Mesodermal cell (in vitro differentiated cells): Measurements from ENCODE around the gene CSNK2A1.
"Not testable (repeated sequence)": the region's sequence is repeated elsewhere in the genome, so short reads cannot be mapped to it uniquely, and the experiment has no call there.

Source experiments
- H3K27ac ChIP-seq: 2 replicates; pipeline ENCODE4 v1.7.0; 2013; ENCODE audit warnings: mild to moderate bottlenecking, low read depth, low read length, moderate library complexity; ENCODE audit not compliant: severe bottlenecking
- H3K36me3 ChIP-seq: 2 replicates; pipeline ENCODE4 v1.7.1; 2013; ENCODE audit warnings: mild to moderate bottlenecking, low read length, moderate library complexity; ENCODE audit not compliant: control insufficient read depth, insufficient read depth
- H3K4me1 ChIP-seq: one replicate; pipeline ENCODE4 v1.7.1; 2013; ENCODE audit warnings: mild to moderate bottlenecking, low read length; ENCODE audit not compliant: insufficient read depth, control insufficient read depth, poor library complexity, severe bottlenecking
- H3K4me3 ChIP-seq: 2 replicates; pipeline ENCODE4 v1.7.0; 2013; ENCODE audit warnings: low read length, control low read depth, mild to moderate bottlenecking; ENCODE audit not compliant: insufficient read depth, poor library complexity, severe bottlenecking; ENCODE audit errors: extremely low read depth
- H3K9me3 ChIP-seq: 2 replicates; pipeline ENCODE4 v1.7.1; 2013; ENCODE audit warnings: mild to moderate bottlenecking, low read length, moderate library complexity; ENCODE audit not compliant: control insufficient read depth
- WGBS, 2 experiments: methylation state at CpG; one replicate each; pipeline ENCODE4 v1.1.5; 2013; ENCODE audit warnings: missing lambda C conversion rate in 2 of 2; ENCODE audit not compliant: insufficient coverage in 2 of 2; 5-methylcytosine and 5-hydroxymethylcytosine counted together

CSNK2A1 gene

GRCh38 chr20:487655-488054, 55.9 kb downstream of the CSNK2A1 start:
- Histone ChIP-seq H3K4me3 (no peak overlapping the region), H3K4me1 (no peaks in the 10 kb centered on the region), H3K27ac (no peak overlapping the region), H3K9me3 (no peaks in the 10 kb centered on the region), H3K36me3 (peaks cover 97% of the 10 kb centered on the region)
- 94 to 100% methylated on average over 2 of the region's 4 CpGs for WGBS, 2 experiments

- Histone ChIP-seq H3K4me1 (no peaks in the 10 kb centered on the region), H3K27ac (no peak overlapping the region), H3K9me3 (no peaks in the 10 kb centered on the region), H3K4me3 (no peak overlapping the region), H3K36me3 (peaks cover 95% of the 10 kb centered on the region)
- 98 to 100% methylated on average over 3 to 5 of the region's 9 CpGs for WGBS, 2 experiments
Measured at GRCh38 chr20:483815-484644, 59.6 kb downstream of the CSNK2A1 start.

GRCh38 chr20:481167-481566, 62.4 kb downstream of the CSNK2A1 start:
- no peaks in the 10 kb centered on the region for H3K4me1 ChIP-seq
- H3K9me3 ChIP-seq: no peaks in the 10 kb centered on the region
- 100% methylated on average over 1 of the region's 1 CpG; no CpG with 5 or more reads in 1 of the 2 experiments for WGBS, 2 experiments
- H3K27ac ChIP-seq: no peak overlapping the region
- H3K4me3 ChIP-seq: no peak overlapping the region
- peaks cover 94% of the 10 kb centered on the region for H3K36me3 ChIP-seq

GRCh38 chr20:480044-480443, 63.5 kb downstream of the CSNK2A1 start:
- Histone ChIP-seq H3K4me1 (no peaks in the 10 kb centered on the region), H3K4me3 (no peak overlapping the region), H3K36me3 (peaks cover 85% of the 10 kb centered on the region), H3K9me3 (no peaks in the 10 kb centered on the region), H3K27ac (no peak overlapping the region)
- no CpG with 5 or more reads among the region's 3 CpGs for whole genome bisulfite sequencing, 2 experiments

GRCh38 chr20:479487-479886, 64.1 kb downstream of the CSNK2A1 start:
- WGBS, 2 experiments: no CpG with 5 or more reads among the region's 2 CpGs
- peaks cover 82% of the 10 kb centered on the region for H3K36me3 ChIP-seq

GRCh38 chr20:478949-479429, 64.6 kb downstream of the CSNK2A1 start:
- H3K4me3 ChIP-seq: no peak overlapping the region
- WGBS, 2 experiments: 50% methylated on average over 1 of the region's 3 CpGs; no CpG with 5 or more reads in 1 of the 2 experiments
- no peaks in the 10 kb centered on the region for H3K4me1 ChIP-seq
- peaks cover 82% of the 10 kb centered on the region for H3K36me3 ChIP-seq
- H3K27ac ChIP-seq: no peak overlapping the region
- H3K9me3 ChIP-seq: no peaks in the 10 kb centered on the region

More at GRCh38 chr20:479487-479886, 64.1 kb downstream of the CSNK2A1 start:
- no peaks in the 10 kb centered on the region for H3K9me3 ChIP-seq
- H3K4me3 ChIP-seq: no peak overlapping the region
- H3K4me1 ChIP-seq: no peaks in the 10 kb centered on the region
- H3K27ac ChIP-seq: no peak overlapping the region

- no peak overlapping the region for H3K27ac ChIP-seq
- H3K4me3 ChIP-seq: no peak overlapping the region
- 100% methylated on average over 2 of the region's 8 CpGs for WGBS, 2 experiments
- peaks cover 82% of the 10 kb centered on the region for H3K36me3 ChIP-seq
- no peaks in the 10 kb centered on the region for H3K9me3 ChIP-seq
- H3K4me1 ChIP-seq: no peaks in the 10 kb centered on the region
Measured at GRCh38 chr20:478010-478948, 65.3 kb downstream of the CSNK2A1 start.

GRCh38 chr20:476561-477249, 66.9 kb downstream of the CSNK2A1 start:
- not testable (repeated sequence) for H3K4me3 ChIP-seq, H3K9me3 ChIP-seq, H3K4me1 ChIP-seq, H3K27ac ChIP-seq
- WGBS, 2 experiments: 99 to 100% methylated on average over 3 to 6 of the region's 6 CpGs
- peaks cover 70% of the 10 kb centered on the region for H3K36me3 ChIP-seq

- Histone ChIP-seq H3K9me3 (peaks cover 3% of the 10 kb centered on the region), H3K27ac (no peak overlapping the region), H3K4me1 (no peaks in the 10 kb centered on the region), H3K36me3 (peaks cover 63% of the 10 kb centered on the region), H3K4me3 (no peak overlapping the region)
- 94 to 100% methylated on average over 3 to 5 of the region's 6 CpGs for WGBS, 2 experiments
Measured at GRCh38 chr20:475463-476357, 67.9 kb downstream of the CSNK2A1 start.
